Measurements from ENCODE around the gene F13A1. TPM values are rescaled to one million over a fixed set of nuclear protein-coding genes. Genes with fewer than 3 reads are reported as not detected.

The F13A1 gene
- total RNA-seq, 3 donors from 2014 or later (not counting 1 experiment from before 2014, with no cell fraction given) = 6.6 to 32.5 (median 16.1) TPM

DNA sequence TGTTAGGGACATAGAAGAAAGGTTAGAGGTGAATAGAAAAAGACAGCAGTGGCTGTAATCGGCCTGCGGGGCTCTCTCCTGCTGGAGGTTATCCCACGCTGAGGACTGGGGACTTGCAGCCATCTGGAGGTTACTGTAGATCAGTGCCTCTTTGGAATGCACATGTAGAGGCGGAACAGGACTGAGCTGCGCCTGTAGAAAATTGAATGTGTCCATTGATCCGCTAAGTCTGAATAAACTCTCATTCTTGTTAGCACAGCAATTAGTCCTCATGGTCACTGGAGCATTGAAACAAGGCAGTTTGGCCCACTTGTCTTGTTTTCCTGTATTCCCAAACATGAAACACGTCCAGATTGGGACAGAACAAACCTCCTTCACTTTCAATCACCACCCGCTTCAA, 46.3 kb upstream of the F13A1 start:
- no peaks in the 10 kb centered on the region for H3K4me1 Mint-ChIP-seq

DNA sequence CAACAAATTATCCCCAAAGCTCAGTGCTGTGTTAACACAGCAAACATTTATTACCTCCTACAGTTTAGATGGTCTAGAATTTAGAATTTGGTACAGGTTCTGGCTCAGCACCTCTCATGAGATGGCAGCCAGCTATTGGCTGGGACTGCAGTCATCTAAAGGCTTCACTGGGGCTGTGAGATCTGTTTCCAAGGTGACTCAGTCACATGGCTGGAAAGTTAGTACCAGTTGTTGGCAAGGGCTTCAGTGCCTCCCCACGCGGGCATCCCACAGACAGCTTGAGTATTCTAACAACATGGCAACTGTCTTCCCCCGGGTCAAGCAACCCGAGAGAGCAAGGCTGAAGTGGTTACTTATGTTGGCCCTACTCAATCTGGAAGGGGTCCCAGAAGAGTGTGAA, 44.8 kb upstream of the F13A1 start:
- no peak overlapping the region for H3K27ac Mint-ChIP-seq
- H3K27ac ChIP-seq (ENCODE audit: low read length) = no peak overlapping the region
- no peak overlapping the region for H3K4me3 Mint-ChIP-seq

More for the DNA sequence above, 46.3 kb upstream of the F13A1 start:
- TF ChIP-seq CTCF (IDR thresholded peaks at IDR 0.05) = no peak
- Histone ChIP-seq H3K9me3 (ENCODE audit: control insufficient read depth, insufficient read depth, low read length) (no peaks in the 10 kb centered on the region), H3K4me1 (ENCODE audit: control insufficient read depth, insufficient read depth, low read length) (no peaks in the 10 kb centered on the region), H3K27me3 (ENCODE audit: control insufficient read depth, insufficient read depth, low read length) (no peaks in the 10 kb centered on the region), H3K4me3 (ENCODE audit: low read length) (no peak overlapping the region), H3K27ac (ENCODE audit: low read length) (no peak overlapping the region), H3K36me3 (ENCODE audit: control insufficient read depth, insufficient read depth, low read length) (no peaks in the 10 kb centered on the region)
- Mint-ChIP-seq H3K9me3 (peaks cover 0 to 3% of the 10 kb centered on the region in 2 donors), H3K36me3 (no peaks in the 10 kb centered on the region), H3K27ac (no peak overlapping the region), H3K4me3 (no peak overlapping the region), H3K27me3 (ENCODE audit: low read depth in 2 of 2) (peaks cover 6 to 15% of the 10 kb centered on the region in 2 donors)
- no peak for DNase-seq
- intact Hi-C loops (cut with micrococcal nuclease) = no loop called here
- WGBS (ENCODE audit: insufficient coverage) = 86% methylated on average over 8 of the region's 8 CpGs
- ATAC-seq = no peak

GRCh38 chr6:6362056-6362840, 41.8 kb upstream of the F13A1 start:
- TF ChIP-seq CTCF (IDR thresholded peaks at IDR 0.05) = no peak
- no peak for DNase-seq
- intact Hi-C loops (cut with micrococcal nuclease) = no loop called here
- WGBS (ENCODE audit: insufficient coverage) = 55% methylated on average over 5 of the region's 5 CpGs
- no peak for ATAC-seq
- H3K36me3 Mint-ChIP-seq = no peaks in the 10 kb centered on the region
- no peaks in the 10 kb centered on the region for H3K9me3 ChIP-seq (ENCODE audit: control insufficient read depth, insufficient read depth, low read length)
- H3K27me3 Mint-ChIP-seq (ENCODE audit: low read depth in 2 of 2) = peaks cover 0 to 7% of the 10 kb centered on the region in 2 donors
- no peak overlapping the region for H3K27ac ChIP-seq (ENCODE audit: low read length)
- no peaks in the 10 kb centered on the region for H3K27me3 ChIP-seq (ENCODE audit: control insufficient read depth, insufficient read depth, low read length)
- H3K4me1 ChIP-seq (ENCODE audit: control insufficient read depth, insufficient read depth, low read length) = no peaks in the 10 kb centered on the region
- H3K4me3 ChIP-seq (ENCODE audit: low read length) = no peak overlapping the region
- H3K27ac Mint-ChIP-seq = no peak overlapping the region
- H3K36me3 ChIP-seq (ENCODE audit: control insufficient read depth, insufficient read depth, low read length) = no peaks in the 10 kb centered on the region
- no peaks in the 10 kb centered on the region for H3K9me3 Mint-ChIP-seq
- no peaks in the 10 kb centered on the region for H3K4me1 Mint-ChIP-seq
- no peak overlapping the region for H3K4me3 Mint-ChIP-seq

More for the DNA sequence above, 44.8 kb upstream of the F13A1 start:
- H3K36me3 Mint-ChIP-seq = no peaks in the 10 kb centered on the region
- TF ChIP-seq CTCF (IDR thresholded peaks at IDR 0.05) = no peak
- peaks cover 6 to 8% of the 10 kb centered on the region in 2 donors for H3K27me3 Mint-ChIP-seq (ENCODE audit: low read depth in 2 of 2)
- intact Hi-C loops (cut with micrococcal nuclease) = no loop called here
- no peaks in the 10 kb centered on the region for H3K4me1 ChIP-seq (ENCODE audit: control insufficient read depth, insufficient read depth, low read length)
- H3K36me3 ChIP-seq (ENCODE audit: control insufficient read depth, insufficient read depth, low read length) = no peaks in the 10 kb centered on the region
- H3K4me3 ChIP-seq (ENCODE audit: low read length) = no peak overlapping the region
- no peaks in the 10 kb centered on the region for H3K4me1 Mint-ChIP-seq
- no peak for DNase-seq
- ATAC-seq = no peak
- 95% methylated on average over 4 of the region's 4 CpGs for WGBS (ENCODE audit: insufficient coverage)
- no peaks in the 10 kb centered on the region for H3K9me3 ChIP-seq (ENCODE audit: control insufficient read depth, insufficient read depth, low read length)
- H3K27me3 ChIP-seq (ENCODE audit: control insufficient read depth, insufficient read depth, low read length) = no peaks in the 10 kb centered on the region
- peaks cover 0 to 3% of the 10 kb centered on the region in 2 donors for H3K9me3 Mint-ChIP-seq
